Measurements from ENCODE around the gene FBXO28. TPM values are rescaled to one million over a fixed set of nuclear protein-coding genes. Genes with fewer than 3 reads are reported as not detected.
"Not testable (repeated sequence)": the region's sequence is repeated elsewhere in the genome, so short reads cannot be mapped to it uniquely, and the experiment has no call there.

FBXO28 gene
- total and polyA plus RNA-seq, 3 donors from 2014 or later, result 23.7 to 43.7 (median 29.6) TPM

GRCh38 chr1:224076407-224076806, 37.5 kb upstream of the FBXO28 start:
- H3K36me3 ChIP-seq (ENCODE audit: low read depth, missing control alignments), result no peaks in the 10 kb centered on the region
- DNase-seq, result no peak
- no peak overlapping the region for H3K27ac ChIP-seq
- H3K4me3 ChIP-seq, result no peak overlapping the region
- no peaks in the 10 kb centered on the region for H3K9me3 ChIP-seq
- H3K4me1 ChIP-seq, result no peaks in the 10 kb centered on the region
- intact Hi-C loops (cut with DNase I; ENCODE audit: low total_unique reads), result no loop called here
- H3K27me3 ChIP-seq, result no peaks in the 10 kb centered on the region
- TF ChIP-seq CTCF (IDR thresholded peaks at IDR 0.05), result no peak
- 80 to 93% methylated on average over 3 of the region's 3 CpGs for WGBS, 2 donors

GRCh38 chr1:224079644-224080043, 34.3 kb upstream of the FBXO28 start:
- H3K4me3 ChIP-seq; H3K27ac ChIP-seq; intact Hi-C loops (cut with DNase I; ENCODE audit: low total_unique reads); H3K4me1 ChIP-seq; H3K27me3 ChIP-seq; H3K9me3 ChIP-seq; H3K36me3 ChIP-seq (ENCODE audit: low read depth, missing control alignments); DNase-seq: not testable (repeated sequence)
- WGBS, 2 donors, result 61 to 85% methylated on average over 9 of the region's 9 CpGs

GRCh38 chr1:224080115-224080774, 33.7 kb upstream of the FBXO28 start:
- no peaks in the 10 kb centered on the region for H3K36me3 ChIP-seq (ENCODE audit: low read depth, missing control alignments)
- H3K4me1 ChIP-seq, result no peaks in the 10 kb centered on the region
- no peak overlapping the region for H3K27ac ChIP-seq
- TF ChIP-seq POLR2A (IDR thresholded peaks at IDR 0.05), result no peak
- TF ChIP-seq CTCF (IDR thresholded peaks at IDR 0.05), result no peak
- intact Hi-C loops (cut with DNase I; ENCODE audit: low total_unique reads), result no loop called here
- H3K9me3 ChIP-seq, result no peaks in the 10 kb centered on the region
- no peak overlapping the region for H3K4me3 ChIP-seq
- 53 to 62% methylated on average over 9 of the region's 9 CpGs for WGBS, 2 donors
- no peaks in the 10 kb centered on the region for H3K27me3 ChIP-seq
- DNase-seq, result no peak

GRCh38 chr1:224081604-224082003, 32.3 kb upstream of the FBXO28 start:
- intact Hi-C loops (cut with DNase I; ENCODE audit: low total_unique reads), result no loop called here
- 84% methylated on average over 2 of the region's 2 CpGs; no CpG with 5 or more reads in 1 of the 2 donors for WGBS, 2 donors
- H3K27ac ChIP-seq, result no peak overlapping the region
- no peaks in the 10 kb centered on the region for H3K9me3 ChIP-seq
- no peaks in the 10 kb centered on the region for H3K4me1 ChIP-seq
- no peak for DNase-seq
- H3K4me3 ChIP-seq, result no peak overlapping the region
- TF ChIP-seq CTCF (IDR thresholded peaks at IDR 0.05) (no peak), POLR2A (IDR thresholded peaks at IDR 0.05) (no peak)
- no peaks in the 10 kb centered on the region for H3K27me3 ChIP-seq
- no peaks in the 10 kb centered on the region for H3K36me3 ChIP-seq (ENCODE audit: low read depth, missing control alignments)

- Histone ChIP-seq H3K4me3 (no peak overlapping the region), H3K9me3 (no peaks in the 10 kb centered on the region), H3K4me1 (no peaks in the 10 kb centered on the region), H3K27ac (no peak overlapping the region), H3K27me3 (no peaks in the 10 kb centered on the region), H3K36me3 (ENCODE audit: low read depth, missing control alignments) (no peaks in the 10 kb centered on the region)
- 75 to 90% methylated on average over 4 of the region's 4 CpGs for WGBS, 2 donors
- DNase-seq, result no peak
- TF ChIP-seq POLR2A (IDR thresholded peaks at IDR 0.05), result no peak
- TF ChIP-seq CTCF (IDR thresholded peaks at IDR 0.05), result no peak
- intact Hi-C loops (cut with DNase I; ENCODE audit: low total_unique reads), result no loop called here
Observed at GRCh38 chr1:224082146-224082545, 31.8 kb upstream of the FBXO28 start.
